Activated CD4-positive, CD25-positive, alpha-beta regulatory T cell treated with anti-CD3 and anti-CD28 coated beads, Interleukin-2, amount 50 U/mL, for 24 hours (primary cell): ENCODE results near the gene FAM111B.

Source experiments
- ATAC-seq, 2 donors: fragments of 150-1000 bp; cut with Tn5 transposase; one replicate each; pipeline ENCODE4 v1.10.0; 2021; ENCODE audit warnings: mild to moderate bottlenecking in 1 of 2, moderate library complexity in 1 of 2

FAM111B gene

GRCh38 chr11:59158206-59159068, 51.4 kb downstream of the FAM111B start:
- peak; percentile 87 to 89 for ATAC-seq

DNA sequence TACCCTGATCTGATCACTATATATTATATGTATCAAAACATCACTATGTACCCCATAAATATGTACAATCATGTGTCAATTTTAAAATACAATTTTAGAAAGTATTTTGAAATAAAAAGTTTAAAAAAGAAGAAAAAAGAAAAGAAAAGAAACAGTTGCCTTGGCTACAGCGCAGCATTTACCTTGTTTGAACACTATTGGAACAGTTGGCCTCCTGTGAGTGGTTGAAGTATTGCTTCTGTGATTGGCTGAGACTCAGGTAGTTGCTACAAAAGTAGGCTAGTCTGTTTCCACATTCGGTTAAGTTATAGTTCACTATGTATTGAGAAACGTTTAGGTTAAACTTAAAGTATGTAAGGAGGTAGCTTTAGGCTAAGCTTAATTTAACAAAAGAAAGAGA, 57.0 kb downstream of the FAM111B start:
- no peak for ATAC-seq

DNA sequence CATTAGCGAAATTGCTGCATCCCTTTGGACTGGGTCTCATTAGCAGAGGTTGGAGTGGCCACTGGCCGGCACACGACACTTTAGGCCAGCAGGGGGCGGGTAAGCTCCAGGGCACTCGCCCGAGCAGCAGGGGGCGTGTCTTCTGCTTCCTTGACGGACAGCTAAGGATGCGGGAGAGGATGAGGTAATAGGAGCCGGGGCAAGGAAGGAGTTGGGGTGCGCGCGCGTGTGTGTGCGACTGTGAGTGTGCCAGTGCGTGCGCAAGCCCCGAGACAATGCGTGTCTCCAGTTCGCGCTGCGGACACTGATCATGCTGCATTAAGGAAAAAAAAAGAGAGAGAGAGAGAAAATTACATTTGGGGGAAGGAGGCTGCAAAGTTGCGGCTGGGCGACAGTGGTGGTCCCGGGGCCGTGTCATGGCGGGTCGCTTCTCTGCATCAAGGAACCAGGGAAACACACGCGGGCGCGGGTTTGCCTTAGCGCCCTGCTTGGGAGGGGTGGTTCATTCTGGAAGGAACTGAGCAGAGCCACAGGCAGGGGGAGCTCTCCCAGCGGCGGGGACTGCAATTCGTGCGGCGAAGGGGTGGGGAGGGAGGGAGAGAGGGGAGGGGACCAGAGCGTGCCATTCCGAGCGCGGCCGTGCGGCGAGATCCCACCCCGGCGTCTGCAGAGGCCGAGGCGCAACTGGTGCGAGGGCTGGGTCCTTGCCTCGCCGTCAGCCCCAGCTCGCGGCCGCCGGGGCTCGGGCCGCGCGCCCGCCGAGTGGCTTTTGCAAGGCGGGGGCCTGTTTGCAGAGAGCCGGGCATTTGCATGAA, 64.7 kb downstream of the FAM111B start, which contains the start of gene DTX4:
Gene DTX4 (plus strand): TSS at position 625 of the 815 bp plus-strand sequence. CDS start 464 bp downstream, outside the sequence.
- peak; percentile 86 to 90 for ATAC-seq

DNA sequence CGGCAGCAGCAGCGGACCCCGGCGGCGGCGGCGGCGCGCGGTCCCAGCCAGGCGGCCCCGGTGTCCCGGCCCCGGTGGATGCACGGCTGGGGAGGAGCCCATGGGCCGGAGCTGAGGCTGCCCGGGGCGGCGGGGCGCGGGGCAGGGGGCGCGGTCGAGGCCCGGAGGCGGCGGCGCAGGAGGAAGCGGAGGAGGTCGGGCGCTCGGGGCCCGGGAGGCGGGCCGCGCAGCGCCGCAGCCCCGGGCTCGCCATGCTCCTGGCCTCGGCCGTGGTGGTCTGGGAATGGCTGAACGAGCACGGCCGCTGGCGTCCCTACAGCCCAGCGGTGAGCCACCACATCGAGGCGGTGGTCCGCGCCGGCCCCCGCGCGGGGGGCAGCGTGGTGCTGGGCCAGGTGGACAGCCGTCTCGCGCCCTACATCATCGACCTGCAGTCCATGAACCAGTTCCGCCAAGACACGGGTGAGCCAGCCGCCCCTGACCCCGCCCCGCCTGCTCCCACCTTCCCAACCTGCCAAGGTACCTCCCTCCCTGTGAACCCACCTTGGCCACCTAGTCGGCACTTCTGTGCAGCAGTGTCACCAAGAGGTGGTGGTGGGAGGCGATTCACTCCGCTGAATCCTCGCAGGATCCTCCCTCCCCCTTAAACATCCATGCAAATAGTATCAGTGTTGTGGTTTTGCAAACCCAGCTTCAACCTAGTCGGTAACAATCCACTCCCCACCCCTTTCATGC, 65.5 kb downstream of the FAM111B start:
- ATAC-seq = peak in 1 of 2 donors; percentile 9

DNA sequence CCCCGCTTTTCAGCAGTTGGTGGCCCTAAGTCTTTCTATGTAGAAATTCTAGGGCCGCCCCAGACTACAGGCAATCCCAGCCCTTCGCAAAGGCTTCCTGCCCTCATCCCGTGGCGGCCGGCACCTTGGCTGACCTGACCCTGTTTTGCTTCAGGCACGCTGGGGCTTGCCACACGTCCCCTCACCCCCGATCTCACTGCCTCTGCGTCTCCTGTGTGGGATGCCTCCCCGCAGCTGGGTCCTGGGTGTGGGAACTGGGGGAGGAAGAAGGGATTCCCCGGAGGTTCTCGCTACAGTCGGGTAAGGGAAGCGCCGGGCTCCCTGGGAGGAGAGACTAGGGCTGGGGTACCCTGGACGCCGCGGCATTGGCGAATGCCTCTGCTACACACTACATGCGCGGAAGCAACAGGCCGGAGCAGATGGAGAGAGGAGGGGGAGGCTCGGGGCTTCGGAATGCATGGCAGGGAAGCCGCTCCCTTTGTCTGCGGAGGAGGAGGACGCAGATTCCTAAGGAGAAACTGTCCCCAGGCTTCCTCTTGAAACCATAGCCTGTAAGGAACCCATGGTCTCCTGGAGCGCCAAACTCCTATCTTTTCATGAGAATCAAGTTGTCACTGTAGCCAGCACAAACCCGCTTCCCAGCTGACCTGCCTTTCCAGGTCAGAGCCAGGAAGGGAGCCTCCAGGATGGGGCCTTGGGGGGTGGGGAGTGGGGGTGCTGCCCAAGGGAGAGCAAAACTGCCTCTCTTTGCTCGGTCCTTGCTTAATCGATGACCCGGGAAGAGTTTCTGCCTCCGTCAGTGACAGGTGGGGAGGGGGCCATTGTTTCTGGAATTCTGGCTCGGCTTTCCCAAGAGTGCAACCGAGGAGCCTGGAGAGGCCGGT, 66.3 kb downstream of the FAM111B start:
- ATAC-seq = no peak

- ATAC-seq = no peak
These were observed 67.1 kb downstream of the FAM111B start for GRCh38 chr11:59173964-59174663.

- ATAC-seq = no peak
These were observed 67.6 kb downstream of the FAM111B start for GRCh38 chr11:59174664-59175033.

- ATAC-seq = no peak
These were observed 68.1 kb downstream of the FAM111B start for GRCh38 chr11:59175091-59175501.

DNA sequence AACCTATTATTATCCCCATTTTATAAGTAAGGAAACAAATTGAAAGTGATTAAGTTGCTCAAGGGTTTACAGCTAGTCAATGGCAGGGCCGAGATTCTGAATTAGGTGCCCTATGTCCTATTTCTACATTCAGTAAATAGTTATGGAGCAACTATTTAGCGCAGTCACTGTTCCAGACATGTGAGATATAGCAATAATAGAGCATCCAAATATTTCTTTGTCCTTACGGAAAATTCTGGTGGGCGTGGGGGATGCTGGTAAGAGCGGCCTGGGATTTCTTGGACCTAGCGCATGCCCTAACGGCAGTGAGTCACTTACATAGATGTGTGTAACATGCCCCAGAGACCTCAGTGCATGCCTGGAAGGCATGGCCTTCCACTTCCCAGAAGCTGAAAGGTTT, 69.3 kb downstream of the FAM111B start:
- no peak for ATAC-seq
